ENCODE measurements around the gene C1GALT1. TPM values are rescaled to one million over a fixed set of nuclear protein-coding genes. Genes with fewer than 3 reads are reported as not detected.

The C1GALT1 gene
- total RNA-seq, 1 experiment from 2014 or later, result 15.6 TPM

GRCh38 chr7:7210475-7211237 is 28.3 kb downstream of the C1GALT1 start:
- intact Hi-C loops (cut with micrococcal nuclease; ENCODE audit: unreplicated experiment), result no loop called here
- BruUV-seq (replicated peaks), result no TSS peak
- H3K27ac ChIP-seq (ENCODE audit: low read depth, low read length, poor library complexity, severe bottlenecking), result no peak overlapping the region
- POLR2A ChIA-PET (ENCODE audit: low non-redundant PET), result no interaction called here
- H3K36me3 ChIP-seq (ENCODE audit: insufficient read depth, low read length, poor library complexity, severe bottlenecking), result no peaks in the 10 kb centered on the region
- no peaks in the 10 kb centered on the region for H3K27me3 ChIP-seq (replicated peaks; ENCODE audit: insufficient read depth, low read depth, low read length, poor library complexity)
- TF ChIP-seq EZH2 (IDR thresholded peaks at IDR 0.05; ENCODE audit: borderline replicate concordance, low read depth, low read length, poor library complexity, severe bottlenecking) (no peak), CTCF (conservative IDR thresholded peaks at IDR 0.05; ENCODE audit: low read depth, low read length) (no peak)
- DNase-seq (ENCODE audit: low spot score), result no peak
- no peak overlapping the region for H3K4me3 ChIP-seq (ENCODE audit: low read depth, low read length, poor library complexity, severe bottlenecking)
- no peaks in the 10 kb centered on the region for H3K9me3 ChIP-seq (ENCODE audit: low read depth, low read length, poor library complexity, severe bottlenecking)
- H3K4me1 ChIP-seq (ENCODE audit: insufficient read depth, low read length, poor library complexity, severe bottlenecking), result no peaks in the 10 kb centered on the region
- CTCF ChIA-PET, result no interaction called here

GRCh38 chr7:7212612-7213011 is 30.3 kb downstream of the C1GALT1 start:
- intact Hi-C loops (cut with micrococcal nuclease; ENCODE audit: unreplicated experiment), result no loop called here
- Histone ChIP-seq H3K4me1 (ENCODE audit: insufficient read depth, low read length, poor library complexity, severe bottlenecking) (no peaks in the 10 kb centered on the region), H3K4me3 (ENCODE audit: low read depth, low read length, poor library complexity, severe bottlenecking) (no peak overlapping the region), H3K27me3 (replicated peaks; ENCODE audit: insufficient read depth, low read depth, low read length, poor library complexity) (no peaks in the 10 kb centered on the region), H3K27ac (ENCODE audit: low read depth, low read length, poor library complexity, severe bottlenecking) (no peak overlapping the region), H3K36me3 (ENCODE audit: insufficient read depth, low read length, poor library complexity, severe bottlenecking) (no peaks in the 10 kb centered on the region), H3K9me3 (ENCODE audit: low read depth, low read length, poor library complexity, severe bottlenecking) (no peaks in the 10 kb centered on the region)
- CTCF ChIA-PET, result no interaction called here
- TF ChIP-seq EZH2 (IDR thresholded peaks at IDR 0.05; ENCODE audit: borderline replicate concordance, low read depth, low read length, poor library complexity, severe bottlenecking) (no peak), CTCF (conservative IDR thresholded peaks at IDR 0.05; ENCODE audit: low read depth, low read length) (no peak)
- POLR2A ChIA-PET (ENCODE audit: low non-redundant PET), result no interaction called here
- DNase-seq (ENCODE audit: low spot score), result no peak
- BruUV-seq (replicated peaks), result no TSS peak

- no peaks in the 10 kb centered on the region for H3K27me3 ChIP-seq (replicated peaks; ENCODE audit: insufficient read depth, low read depth, low read length, poor library complexity)
Observed at GRCh38 chr7:7214398-7215347, 32.3 kb downstream of the C1GALT1 start.

More at GRCh38 chr7:7214398-7215347, 32.3 kb downstream of the C1GALT1 start:
- CTCF ChIA-PET, result no interaction called here
- intact Hi-C loops (cut with micrococcal nuclease; ENCODE audit: unreplicated experiment), result no loop called here
- no peaks in the 10 kb centered on the region for H3K9me3 ChIP-seq (ENCODE audit: low read depth, low read length, poor library complexity, severe bottlenecking)
- no peak for DNase-seq (ENCODE audit: low spot score)
- H3K4me3 ChIP-seq (ENCODE audit: low read depth, low read length, poor library complexity, severe bottlenecking), result no peak overlapping the region
- no peaks in the 10 kb centered on the region for H3K4me1 ChIP-seq (ENCODE audit: insufficient read depth, low read length, poor library complexity, severe bottlenecking)
- TF ChIP-seq EZH2 (IDR thresholded peaks at IDR 0.05; ENCODE audit: borderline replicate concordance, low read depth, low read length, poor library complexity, severe bottlenecking) (no peak), CTCF (conservative IDR thresholded peaks at IDR 0.05; ENCODE audit: low read depth, low read length) (no peak)
- BruUV-seq (replicated peaks), result no TSS peak
- H3K36me3 ChIP-seq (ENCODE audit: insufficient read depth, low read length, poor library complexity, severe bottlenecking), result no peaks in the 10 kb centered on the region
- no peak overlapping the region for H3K27ac ChIP-seq (ENCODE audit: low read depth, low read length, poor library complexity, severe bottlenecking)
- POLR2A ChIA-PET (ENCODE audit: low non-redundant PET), result no interaction called here
